Measurements from ENCODE around the gene CDC42EP1.

The CDC42EP1 gene

GRCh38 chr22:37563153-37564081 lies 3.1 kb downstream of the CDC42EP1 start:
- DNase-seq (ENCODE audit: insufficient read length), result no peak
- FAIRE-seq, result no peak
- TF ChIP-seq POLR2A (IDR thresholded peaks at IDR 0.05; ENCODE audit: low read depth, low read length) (no peak), POLR2AphosphoS5 (IDR thresholded peaks at IDR 0.05; ENCODE audit: low read depth, low read length) (no peak), TAF1 (IDR thresholded peaks at IDR 0.05; ENCODE audit: borderline replicate concordance, low read depth, low read length) (no peak)

GRCh38 chr22:37564111-37564711 lies 3.9 kb downstream of the CDC42EP1 start:
- TF ChIP-seq POLR2A (IDR thresholded peaks at IDR 0.05; ENCODE audit: low read depth, low read length) (no peak), TAF1 (IDR thresholded peaks at IDR 0.05; ENCODE audit: borderline replicate concordance, low read depth, low read length) (no peak), POLR2AphosphoS5 (IDR thresholded peaks at IDR 0.05; ENCODE audit: low read depth, low read length) (no peak)
- DNase-seq (ENCODE audit: insufficient read length), result no peak
- FAIRE-seq, result no peak

- DNase-seq (ENCODE audit: insufficient read length) (no peak), FAIRE-seq (peak; percentile 14)
- no peak for TF ChIP-seq POLR2AphosphoS5 (IDR thresholded peaks at IDR 0.05; ENCODE audit: low read depth, low read length)
Observed at GRCh38 chr22:37565830-37566229, 5.5 kb downstream of the CDC42EP1 start.

- DNase-seq (ENCODE audit: insufficient read length), result no peak
- TF ChIP-seq POLR2AphosphoS5 (IDR thresholded peaks at IDR 0.05; ENCODE audit: low read depth, low read length) (no peak), TAF1 (IDR thresholded peaks at IDR 0.05; ENCODE audit: borderline replicate concordance, low read depth, low read length) (no peak), POLR2A (IDR thresholded peaks at IDR 0.05; ENCODE audit: low read depth, low read length) (no peak)
- peak; percentile 70 for FAIRE-seq
Observed at GRCh38 chr22:37566329-37566837, 6.1 kb downstream of the CDC42EP1 start.

- no peak for TF ChIP-seq POLR2AphosphoS5 (IDR thresholded peaks at IDR 0.05; ENCODE audit: low read depth, low read length)
- DNase-seq (ENCODE audit: insufficient read length) (peak; percentile 94), FAIRE-seq (peak; percentile 99)
Observed at GRCh38 chr22:37566903-37567798, 6.9 kb downstream of the CDC42EP1 start.

GRCh38 chr22:37568012-37568411 lies 7.7 kb downstream of the CDC42EP1 start:
- TF ChIP-seq POLR2AphosphoS5 (IDR thresholded peaks at IDR 0.05; ENCODE audit: low read depth, low read length) (no peak), POLR2A (IDR thresholded peaks at IDR 0.05; ENCODE audit: low read depth, low read length) (no peak), TAF1 (IDR thresholded peaks at IDR 0.05; ENCODE audit: borderline replicate concordance, low read depth, low read length) (no peak)
- DNase-seq (ENCODE audit: insufficient read length) (no peak), FAIRE-seq (no peak)

- no peak for DNase-seq (ENCODE audit: insufficient read length)
- TF ChIP-seq TAF1 (IDR thresholded peaks at IDR 0.05; ENCODE audit: borderline replicate concordance, low read depth, low read length) (no peak), POLR2A (IDR thresholded peaks at IDR 0.05; ENCODE audit: low read depth, low read length) (no peak), POLR2AphosphoS5 (IDR thresholded peaks at IDR 0.05; ENCODE audit: low read depth, low read length) (no peak)
- FAIRE-seq, result no peak
Observed at GRCh38 chr22:37568448-37569008, 8.2 kb downstream of the CDC42EP1 start.

GRCh38 chr22:37569009-37569920 lies 9.0 kb downstream of the CDC42EP1 start:
- no peak for FAIRE-seq
- no peak for DNase-seq (ENCODE audit: insufficient read length)
- TF ChIP-seq POLR2A (IDR thresholded peaks at IDR 0.05; ENCODE audit: low read depth, low read length), result no peak
- no peak for TF ChIP-seq POLR2AphosphoS5 (IDR thresholded peaks at IDR 0.05; ENCODE audit: low read depth, low read length)
- TF ChIP-seq TAF1 (IDR thresholded peaks at IDR 0.05; ENCODE audit: borderline replicate concordance, low read depth, low read length), result no peak

- no peak for FAIRE-seq
- TF ChIP-seq TAF1 (IDR thresholded peaks at IDR 0.05; ENCODE audit: borderline replicate concordance, low read depth, low read length) (no peak), POLR2A (IDR thresholded peaks at IDR 0.05; ENCODE audit: low read depth, low read length) (no peak), POLR2AphosphoS5 (IDR thresholded peaks at IDR 0.05; ENCODE audit: low read depth, low read length) (no peak)
- DNase-seq (ENCODE audit: insufficient read length), result no peak
Observed at GRCh38 chr22:37569921-37570660, 9.8 kb downstream of the CDC42EP1 start.

GRCh38 chr22:37570661-37570976 lies 10.3 kb downstream of the CDC42EP1 start:
- TF ChIP-seq POLR2AphosphoS5 (IDR thresholded peaks at IDR 0.05; ENCODE audit: low read depth, low read length) (no peak), POLR2A (IDR thresholded peaks at IDR 0.05; ENCODE audit: low read depth, low read length) (no peak), TAF1 (IDR thresholded peaks at IDR 0.05; ENCODE audit: borderline replicate concordance, low read depth, low read length) (no peak)
- FAIRE-seq, result no peak
- no peak for DNase-seq (ENCODE audit: insufficient read length)
